ENCODE data around the gene WDR70. TPM values are rescaled to one million over a fixed set of nuclear protein-coding genes. Genes with fewer than 3 reads are reported as not detected.
"Not testable (repeated sequence)": the region's sequence is repeated elsewhere in the genome, so short reads cannot be mapped to it uniquely, and the experiment has no call there.

The WDR70 gene
- total RNA-seq, 1 donor, result 13.2 TPM

- no peak for DNase-seq (ENCODE audit: low read depth in 2 of 3, low spot score in 2 of 3)
Observed at GRCh38 chr5:37628876-37629275, 249.8 kb downstream of the WDR70 start.

GRCh38 chr5:37631939-37632338 lies 252.8 kb downstream of the WDR70 start:
- no peak for DNase-seq (ENCODE audit: low read depth in 2 of 3, low spot score in 2 of 3)

GRCh38 chr5:37637165-37637845 lies 258.2 kb downstream of the WDR70 start:
- no peak for DNase-seq (ENCODE audit: low read depth in 2 of 3, low spot score in 2 of 3)

- DNase-seq (ENCODE audit: low read depth in 2 of 3, low spot score in 2 of 3), result no peak
Observed at GRCh38 chr5:37638897-37639296, 259.8 kb downstream of the WDR70 start.

GRCh38 chr5:37640088-37640487 lies 261.0 kb downstream of the WDR70 start:
- DNase-seq (ENCODE audit: low read depth in 2 of 3, low spot score in 2 of 3), result no peak

DNA sequence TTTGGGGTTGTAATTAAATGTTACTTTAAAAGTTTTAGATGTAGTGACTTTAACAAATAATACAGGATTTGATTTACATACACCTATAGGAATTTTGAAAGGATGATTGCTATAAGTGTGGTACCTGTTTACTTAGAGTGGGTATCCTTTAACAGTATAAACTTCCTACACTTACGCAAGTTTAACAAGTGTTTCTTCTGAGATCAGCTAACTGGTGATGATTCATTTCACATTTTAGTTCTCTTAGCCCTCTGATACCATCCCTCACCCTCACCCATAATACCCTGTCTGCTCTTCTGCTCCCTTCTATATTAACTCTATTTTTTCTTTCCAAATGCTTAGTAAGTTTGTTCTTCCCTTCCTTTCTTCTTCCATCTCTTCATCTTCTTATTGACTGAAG lies 262.8 kb downstream of the WDR70 start:
- no peak for DNase-seq (ENCODE audit: low read depth in 2 of 3, low spot score in 2 of 3)

DNA sequence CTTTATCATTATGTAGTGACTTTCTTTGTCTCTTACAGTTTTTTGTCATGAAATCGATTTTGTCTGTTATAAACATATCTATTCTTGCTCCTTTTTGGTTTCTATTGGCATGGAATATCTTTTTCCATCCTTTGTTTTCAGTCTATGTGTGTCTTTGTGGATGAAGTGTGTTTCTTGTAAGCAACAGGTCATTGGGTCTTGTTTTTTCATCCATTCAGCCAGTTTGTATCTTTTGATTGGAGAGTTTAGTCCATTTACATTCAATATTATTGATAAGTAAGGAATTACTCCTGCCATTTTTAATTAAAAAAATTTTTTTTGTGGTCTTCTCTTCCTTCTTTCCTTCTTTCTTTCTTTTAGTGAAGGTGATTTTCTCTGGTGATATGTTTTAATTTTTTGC lies 266.6 kb downstream of the WDR70 start:
- peak in 1 of 3 donors; percentile 3 for DNase-seq (ENCODE audit: low read depth in 2 of 3, low spot score in 2 of 3)

DNA sequence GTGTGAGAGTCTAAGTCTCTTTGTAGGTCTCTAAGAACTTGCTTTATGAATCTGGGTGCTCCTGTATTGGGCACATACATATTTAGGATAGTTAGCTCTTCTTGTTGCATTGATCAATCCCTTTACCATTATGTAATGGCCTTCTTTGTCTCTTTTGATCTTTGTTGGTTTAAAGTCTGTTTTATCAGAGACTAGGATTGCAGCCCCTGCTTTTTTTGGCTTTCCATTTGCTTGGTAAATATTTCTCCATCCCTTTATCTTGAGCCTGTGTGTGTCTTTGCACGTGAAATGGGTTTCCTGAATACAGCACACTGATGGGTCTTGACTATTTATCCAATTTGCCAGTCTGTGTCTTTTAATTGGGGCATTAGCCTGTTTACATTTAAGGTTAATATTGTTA lies 275.4 kb downstream of the WDR70 start:
- not testable (repeated sequence) for DNase-seq (ENCODE audit: low read depth in 2 of 3, low spot score in 2 of 3)

DNA sequence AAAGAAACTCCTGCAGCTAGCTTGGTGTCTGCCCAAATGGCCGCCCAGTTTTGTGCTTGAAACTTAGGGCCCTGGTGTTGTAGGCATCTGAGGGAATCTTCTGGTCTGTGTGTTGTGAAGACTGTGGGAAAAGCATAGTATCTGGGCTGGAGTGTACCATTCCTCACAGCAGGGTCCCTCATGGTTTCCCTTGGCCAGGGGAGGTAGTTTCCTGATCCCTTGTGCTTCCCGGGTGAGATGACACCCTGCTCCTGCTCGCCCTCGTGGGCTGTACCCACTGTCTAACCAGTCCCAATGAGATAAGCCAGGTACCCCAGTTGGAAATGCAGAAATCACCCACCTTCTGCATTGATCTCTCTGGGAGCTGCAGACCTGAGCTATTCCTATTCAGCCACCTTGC lies 277.9 kb downstream of the WDR70 start:
- DNase-seq (ENCODE audit: low read depth in 2 of 3, low spot score in 2 of 3), result no peak

DNA sequence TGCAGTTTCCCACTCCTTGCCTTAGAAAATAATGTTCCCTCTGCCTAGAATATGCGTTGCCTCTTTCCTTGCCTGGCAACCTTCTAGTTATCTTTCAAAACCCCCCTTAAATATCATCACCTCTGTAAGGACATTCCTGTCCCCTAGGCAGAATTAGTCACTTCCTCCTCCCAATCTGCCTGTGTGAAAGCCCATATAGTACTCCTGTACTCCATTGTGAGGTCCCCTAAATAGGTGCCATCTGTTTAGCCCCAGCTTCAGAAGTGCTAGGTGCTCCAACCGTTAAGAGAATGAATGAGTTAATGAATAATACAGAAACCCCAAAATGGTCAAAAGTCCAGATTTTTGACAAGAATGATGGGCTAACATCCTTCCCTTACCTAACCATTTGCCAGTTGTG lies 279.3 kb downstream of the WDR70 start:
- DNase-seq (ENCODE audit: low read depth in 2 of 3, low spot score in 2 of 3), result no peak

DNA sequence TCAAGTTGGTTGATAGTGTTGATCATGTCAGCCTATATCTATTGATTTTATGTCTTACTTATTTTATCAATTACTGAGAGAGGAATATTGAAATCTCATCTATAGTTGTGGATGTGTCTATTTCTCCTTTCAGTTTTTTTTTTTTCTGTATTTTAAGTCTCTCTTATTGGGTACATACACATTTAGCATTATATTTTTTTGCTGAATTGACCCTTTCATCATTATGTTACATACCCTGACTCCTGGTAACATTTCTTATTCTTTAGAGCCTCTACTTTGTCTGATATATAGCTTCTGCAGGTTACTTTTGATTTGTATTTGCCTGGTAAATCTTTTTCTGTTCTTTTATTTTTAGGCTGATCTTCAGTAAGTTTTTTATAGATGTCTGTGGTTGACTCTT lies 281.2 kb downstream of the WDR70 start:
- no peak for DNase-seq (ENCODE audit: low read depth in 2 of 3, low spot score in 2 of 3)

GRCh38 chr5:37661227-37661920 lies 282.3 kb downstream of the WDR70 start:
- no peak for DNase-seq (ENCODE audit: low read depth in 2 of 3, low spot score in 2 of 3)

DNA sequence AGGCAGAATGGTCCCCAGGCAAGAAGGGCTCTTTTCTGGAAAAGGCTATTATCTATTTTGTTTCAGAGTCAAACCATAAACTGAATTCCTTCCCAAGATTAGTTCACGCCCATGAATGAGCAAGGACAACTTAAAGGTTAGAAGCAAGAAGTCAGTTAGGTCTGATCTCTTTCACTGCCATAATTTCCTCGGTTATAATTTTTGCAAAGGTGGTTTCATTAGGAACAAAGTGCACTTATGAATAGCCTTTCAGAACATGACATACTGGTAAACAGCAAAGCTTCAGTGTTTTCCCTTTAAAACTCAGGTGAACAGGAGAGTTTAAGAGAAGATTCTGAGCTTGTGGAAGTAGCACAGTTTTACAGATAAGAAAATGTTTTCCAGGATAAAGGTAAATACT lies 282.8 kb downstream of the WDR70 start:
- DNase-seq (ENCODE audit: low read depth in 2 of 3, low spot score in 2 of 3), result no peak

- no peak for DNase-seq (ENCODE audit: low read depth in 2 of 3, low spot score in 2 of 3)
Observed at GRCh38 chr5:37662362-37662761, 283.2 kb downstream of the WDR70 start.

GRCh38 chr5:37662789-37663485 lies 283.8 kb downstream of the WDR70 start:
- DNase-seq (ENCODE audit: low read depth in 2 of 3, low spot score in 2 of 3), result no peak

- no peak for DNase-seq (ENCODE audit: low read depth in 2 of 3, low spot score in 2 of 3)
Observed at GRCh38 chr5:37663538-37663937, 284.4 kb downstream of the WDR70 start.

DNA sequence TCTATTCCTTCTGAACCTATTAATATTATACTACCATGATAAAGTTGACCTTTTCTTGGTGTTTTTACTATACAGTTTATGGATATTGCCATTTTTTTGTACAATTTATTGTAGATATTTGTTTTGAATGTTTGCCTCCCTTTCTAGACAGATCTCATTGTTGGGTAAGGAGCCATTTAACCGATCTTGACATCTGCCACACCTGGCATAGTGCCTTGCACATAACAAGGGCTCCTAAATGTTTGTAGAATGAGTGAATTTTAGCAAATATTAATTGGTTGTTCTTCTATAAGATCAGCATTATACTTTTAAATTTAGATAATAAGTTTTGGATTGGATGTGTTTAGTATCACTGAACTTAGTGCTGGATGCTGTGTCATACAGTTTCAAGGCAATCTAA lies 285.4 kb downstream of the WDR70 start:
- no peak for DNase-seq (ENCODE audit: low read depth in 2 of 3, low spot score in 2 of 3)

GRCh38 chr5:37665272-37665671 lies 286.2 kb downstream of the WDR70 start:
- DNase-seq (ENCODE audit: low read depth in 2 of 3, low spot score in 2 of 3), result peak in 2 of 3 donors; percentile 12 to 53

- DNase-seq (ENCODE audit: low read depth in 2 of 3, low spot score in 2 of 3), result no peak
Observed at GRCh38 chr5:37665889-37666288, 286.8 kb downstream of the WDR70 start.

DNA sequence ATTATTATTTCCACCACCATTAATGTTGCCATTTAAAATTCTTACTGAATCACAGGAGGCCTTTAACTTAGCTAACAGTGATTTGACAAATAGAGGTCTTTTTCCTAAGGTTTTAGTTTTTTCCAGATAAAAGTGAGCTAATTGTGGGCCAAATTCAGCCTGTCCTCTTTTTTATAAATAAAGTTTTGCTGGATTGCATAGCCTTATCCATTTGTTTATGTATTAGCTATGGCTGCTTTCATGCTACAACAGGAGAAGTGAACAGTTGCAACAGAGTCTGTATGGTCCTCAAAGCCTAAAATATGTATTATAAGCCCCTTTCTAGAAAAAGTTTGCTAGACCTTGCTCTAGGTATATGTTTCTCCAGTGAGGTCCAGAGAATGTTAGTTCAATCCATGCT lies 288.3 kb downstream of the WDR70 start:
- no peak for DNase-seq (ENCODE audit: low read depth in 2 of 3, low spot score in 2 of 3)

GRCh38 chr5:37667846-37668245 lies 288.7 kb downstream of the WDR70 start:
- DNase-seq (ENCODE audit: low read depth in 2 of 3, low spot score in 2 of 3), result no peak

GRCh38 chr5:37668524-37669047 lies 289.5 kb downstream of the WDR70 start:
- DNase-seq (ENCODE audit: low read depth in 2 of 3, low spot score in 2 of 3), result no peak
